H4 (cell line): ENCODE measurements around the gene COL25A1. TPM values are rescaled to one million over a fixed set of nuclear protein-coding genes. Genes with fewer than 3 reads are reported as not detected.
"Not testable (repeated sequence)": the region's sequence is repeated elsewhere in the genome, so short reads cannot be mapped to it uniquely, and the experiment has no call there.

Experiments
- DNase-seq: peaks from one replicate; pipeline ENCODE4 v3.0.0-alpha.2; 2015; ENCODE audit warnings: low spot score
- total RNA-seq: library from RNA; depleted of rRNA; stranded (reverse); fragments of >200 nt; shearing (Covaris generic); gene quantifications from 2 replicates; pipeline ENCODE4 v1.2.3, GENCODE V29; 2014

The COL25A1 gene
- total RNA-seq, 1 experiment from 2014 or later: 0.02 TPM

GRCh38 chr4:109171070-109171469 is 131.4 kb downstream of the COL25A1 start:
- DNase-seq: no peak

GRCh38 chr4:109169170-109169569 is 133.3 kb downstream of the COL25A1 start:
- DNase-seq: no peak

GRCh38 chr4:109166586-109166985 is 135.9 kb downstream of the COL25A1 start:
- DNase-seq: no peak

GRCh38 chr4:109166126-109166525 is 136.3 kb downstream of the COL25A1 start:
- no peak for DNase-seq

- DNase-seq: no peak
Observed at GRCh38 chr4:109164011-109164410, 138.4 kb downstream of the COL25A1 start.

- no peak for DNase-seq
Observed at GRCh38 chr4:109163493-109163892, 139.0 kb downstream of the COL25A1 start.

GRCh38 chr4:109162759-109163158 is 139.7 kb downstream of the COL25A1 start:
- DNase-seq: no peak

GRCh38 chr4:109160494-109160893 is 142.0 kb downstream of the COL25A1 start:
- no peak for DNase-seq

- DNase-seq: no peak
Observed at GRCh38 chr4:109157696-109158095, 144.8 kb downstream of the COL25A1 start.

GRCh38 chr4:109157205-109157604 is 145.3 kb downstream of the COL25A1 start:
- no peak for DNase-seq

GRCh38 chr4:109156356-109156755 is 146.1 kb downstream of the COL25A1 start:
- no peak for DNase-seq

GRCh38 chr4:109155682-109156283 is 146.7 kb downstream of the COL25A1 start:
- DNase-seq: no peak

GRCh38 chr4:109155084-109155483 is 147.4 kb downstream of the COL25A1 start:
- no peak for DNase-seq

GRCh38 chr4:109154424-109154823 is 148.0 kb downstream of the COL25A1 start:
- DNase-seq: no peak

- DNase-seq: no peak
Observed at GRCh38 chr4:109149836-109150235, 152.6 kb downstream of the COL25A1 start.

GRCh38 chr4:109148577-109149075 is 153.8 kb downstream of the COL25A1 start:
- DNase-seq: no peak

- no peak for DNase-seq
Observed at GRCh38 chr4:109147135-109147534, 155.3 kb downstream of the COL25A1 start.

- DNase-seq: no peak
Observed at GRCh38 chr4:109146499-109146898, 156.0 kb downstream of the COL25A1 start.

GRCh38 chr4:109138125-109138524 is 164.3 kb downstream of the COL25A1 start:
- not testable (repeated sequence) for DNase-seq

GRCh38 chr4:109134921-109135320 is 167.5 kb downstream of the COL25A1 start:
- DNase-seq: no peak

- DNase-seq: no peak
Observed at GRCh38 chr4:109134268-109134667, 168.2 kb downstream of the COL25A1 start.

- no peak for DNase-seq
Observed at GRCh38 chr4:109131559-109131958, 170.9 kb downstream of the COL25A1 start.

- no peak for DNase-seq
Observed at GRCh38 chr4:109128589-109128988, 173.9 kb downstream of the COL25A1 start.

GRCh38 chr4:109127866-109128265 is 174.6 kb downstream of the COL25A1 start:
- no peak for DNase-seq
